TTC549 (cell line): Measurements from ENCODE around the gene CDC14B.
"Not testable (repeated sequence)": the region's sequence is repeated elsewhere in the genome, so short reads cannot be mapped to it uniquely, and the experiment has no call there.

Experiments
- FAIRE-seq: peaks from 2 replicates; lab custom pipeline; 2012; peaks lifted over from hg19 to GRCh38; lab: Jason Lieb, UNC

The CDC14B gene

DNA sequence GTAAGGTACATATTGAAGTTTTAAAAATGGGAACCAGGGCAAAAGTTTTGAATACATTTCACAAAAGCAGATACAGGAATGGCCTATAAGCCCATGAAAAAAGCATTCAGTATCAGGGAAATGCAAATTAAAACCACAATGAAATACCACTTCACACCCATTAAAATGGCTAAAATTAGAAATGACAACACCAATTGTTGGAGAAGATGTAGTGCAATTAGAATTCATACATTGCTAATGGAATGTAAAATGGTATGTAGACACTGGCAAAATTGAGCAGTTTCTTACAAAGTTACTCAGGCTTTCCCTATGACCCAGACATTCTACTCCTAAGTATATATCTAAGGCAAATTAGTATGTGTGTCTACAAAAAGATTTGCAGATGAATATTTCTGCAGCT lies 34.2 kb downstream of the CDC14B start:
- no peak for FAIRE-seq

DNA sequence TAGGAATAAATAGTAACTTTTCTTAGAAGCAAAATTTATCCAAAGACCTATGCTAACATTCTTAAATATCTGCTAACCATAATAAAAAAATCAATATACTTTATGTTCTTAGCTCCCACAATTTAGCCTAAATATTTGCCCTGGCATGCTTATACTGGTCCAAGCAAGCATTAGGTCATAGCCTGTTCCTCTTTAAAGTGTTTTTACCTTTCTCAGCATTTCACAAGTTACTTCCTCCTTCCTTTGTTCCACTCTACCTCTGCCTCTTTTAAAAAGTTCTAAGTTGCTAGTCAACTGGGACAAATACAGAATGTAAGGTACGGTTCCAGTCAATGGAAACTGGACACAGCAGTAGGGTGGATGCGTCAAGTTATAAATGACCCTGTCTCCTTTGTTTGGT lies 37.4 kb downstream of the CDC14B start:
- FAIRE-seq = not testable (repeated sequence)

DNA sequence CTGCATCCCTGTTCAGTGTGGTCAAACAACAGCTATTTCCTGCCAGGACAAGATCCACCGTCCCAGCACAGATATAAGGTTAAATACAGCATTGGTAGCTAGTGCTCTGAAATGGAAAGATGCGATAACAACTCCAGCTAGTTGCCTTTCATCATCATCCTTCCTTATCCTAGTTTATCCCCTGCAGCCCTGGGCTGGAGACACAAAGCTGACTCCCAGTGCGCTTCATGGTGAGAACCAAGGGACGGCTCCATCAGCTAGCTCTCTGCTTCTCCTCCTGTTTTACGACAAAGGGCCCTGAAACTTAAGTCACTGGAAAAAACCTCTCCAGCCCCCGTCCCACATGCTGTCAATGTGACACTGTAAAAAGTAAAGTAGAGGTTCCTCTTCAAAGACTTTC lies 37.9 kb downstream of the CDC14B start:
- FAIRE-seq = no peak

DNA sequence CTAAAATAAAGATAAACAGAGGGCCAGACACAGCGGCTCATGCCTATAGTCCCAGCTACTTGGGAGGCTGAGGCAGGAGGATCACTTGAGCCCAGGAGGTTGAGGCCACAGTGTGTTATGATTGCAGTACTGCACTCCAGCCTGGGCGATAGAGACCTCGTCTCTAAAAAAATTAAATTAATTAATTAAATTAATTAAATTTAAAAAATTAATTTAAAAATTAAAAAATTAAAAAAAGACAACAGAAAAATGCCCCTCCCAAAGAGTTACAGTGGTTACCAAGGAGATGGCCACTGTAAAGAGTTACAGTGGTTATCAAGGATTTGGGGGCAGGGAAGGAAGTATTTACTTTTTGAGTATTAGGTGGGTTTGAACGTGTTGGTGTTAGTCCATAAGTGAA lies 38.3 kb downstream of the CDC14B start:
- no peak for FAIRE-seq

DNA sequence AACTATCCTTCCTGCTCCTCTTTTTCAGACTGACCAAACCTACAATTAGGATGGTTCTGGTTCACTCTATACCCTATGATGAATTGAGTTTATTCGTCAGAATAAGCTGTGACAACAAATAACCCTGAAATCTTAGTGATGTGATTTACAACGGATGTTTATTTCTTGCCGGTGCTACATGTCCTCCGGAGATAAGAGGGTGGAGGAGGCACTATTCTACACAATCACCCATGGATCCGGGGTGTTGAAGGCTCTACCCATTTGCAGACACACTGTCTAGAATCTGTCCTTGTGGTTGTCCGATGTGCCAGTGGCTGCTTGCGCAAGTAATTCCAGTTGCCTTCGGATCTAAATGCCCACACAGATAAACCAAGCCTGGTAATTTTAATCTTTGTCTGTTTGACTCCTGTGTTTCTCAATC lies 44.7 kb downstream of the CDC14B start:
- no peak for FAIRE-seq

DNA sequence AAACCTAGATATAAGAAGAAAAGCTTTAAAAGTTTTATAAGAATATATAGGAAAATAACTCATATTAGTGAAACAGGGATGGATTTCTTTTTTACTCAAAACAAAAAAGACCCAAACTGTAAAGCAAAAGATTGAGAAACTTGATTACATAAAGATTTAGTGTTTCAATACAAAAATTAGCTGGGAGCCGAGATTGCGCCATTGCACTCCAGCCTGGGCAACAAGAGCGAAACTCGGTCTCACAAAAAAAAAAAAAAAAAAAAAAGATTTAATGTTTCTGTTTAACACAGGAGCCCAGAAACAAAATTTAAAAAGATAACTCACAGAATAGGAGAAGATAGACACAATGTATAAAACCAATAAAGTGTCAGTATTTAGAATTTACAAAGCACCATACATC lies 45.2 kb downstream of the CDC14B start:
- no peak for FAIRE-seq

DNA sequence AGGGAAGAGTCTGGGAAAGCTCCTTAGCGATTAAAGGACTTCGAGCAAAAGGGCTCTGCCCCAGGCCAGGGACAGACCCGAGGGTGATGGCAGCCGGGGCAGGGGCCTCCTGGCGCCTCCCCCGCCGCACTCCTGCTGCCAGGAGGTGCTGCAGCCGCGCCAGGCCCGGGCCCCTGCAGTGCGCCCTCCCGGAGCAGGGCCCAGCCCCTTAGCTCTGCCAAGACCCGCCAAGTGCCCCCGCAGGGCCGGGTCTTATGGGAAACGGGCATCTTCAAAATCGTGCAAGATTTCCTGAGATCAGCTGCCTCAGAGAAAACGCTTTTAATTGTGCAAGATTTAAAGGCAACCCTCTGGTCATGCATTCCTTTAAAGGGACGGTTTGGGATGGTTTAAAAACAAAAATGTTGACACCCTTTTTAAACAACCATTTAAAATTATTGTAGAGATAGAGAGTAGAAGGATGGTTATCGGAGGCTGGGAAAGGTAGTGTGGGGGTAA lies 52.4 kb downstream of the CDC14B start:
- FAIRE-seq = no peak

DNA sequence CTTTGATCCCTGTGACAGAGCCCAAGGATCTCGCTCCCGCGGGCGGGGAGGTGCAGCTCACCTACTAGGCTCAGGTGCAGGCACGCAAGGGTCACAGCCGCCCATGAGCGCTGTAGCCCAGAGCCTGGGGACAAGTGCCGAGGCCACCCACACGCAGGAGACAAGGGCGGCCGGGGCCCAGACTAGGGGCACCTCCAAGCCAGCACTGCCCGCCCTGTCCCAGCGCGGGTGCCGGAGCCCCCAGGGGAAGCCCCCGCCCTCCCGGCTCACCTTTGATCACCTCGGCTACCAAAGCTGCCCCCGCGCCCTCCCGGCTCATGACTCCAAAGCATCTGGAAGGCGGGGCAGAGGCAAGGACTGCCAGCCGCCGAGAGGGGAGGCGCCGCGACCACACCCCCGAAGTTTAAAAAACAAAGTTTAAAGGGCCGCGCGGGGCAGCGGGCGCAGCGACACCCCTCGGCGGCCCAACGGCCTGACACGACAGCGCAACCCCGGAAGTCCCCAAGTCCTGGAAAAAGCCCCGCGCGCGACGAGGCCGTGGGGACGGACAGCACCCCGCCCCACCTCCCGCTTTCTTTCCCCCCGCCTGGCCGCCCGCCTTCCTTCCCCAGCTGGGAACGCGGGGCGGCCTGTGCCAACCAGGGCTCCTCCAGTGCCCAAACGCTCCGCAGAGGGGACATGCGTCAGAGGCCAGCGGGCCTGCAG lies 53.0 kb downstream of the CDC14B start:
- no peak for FAIRE-seq

DNA sequence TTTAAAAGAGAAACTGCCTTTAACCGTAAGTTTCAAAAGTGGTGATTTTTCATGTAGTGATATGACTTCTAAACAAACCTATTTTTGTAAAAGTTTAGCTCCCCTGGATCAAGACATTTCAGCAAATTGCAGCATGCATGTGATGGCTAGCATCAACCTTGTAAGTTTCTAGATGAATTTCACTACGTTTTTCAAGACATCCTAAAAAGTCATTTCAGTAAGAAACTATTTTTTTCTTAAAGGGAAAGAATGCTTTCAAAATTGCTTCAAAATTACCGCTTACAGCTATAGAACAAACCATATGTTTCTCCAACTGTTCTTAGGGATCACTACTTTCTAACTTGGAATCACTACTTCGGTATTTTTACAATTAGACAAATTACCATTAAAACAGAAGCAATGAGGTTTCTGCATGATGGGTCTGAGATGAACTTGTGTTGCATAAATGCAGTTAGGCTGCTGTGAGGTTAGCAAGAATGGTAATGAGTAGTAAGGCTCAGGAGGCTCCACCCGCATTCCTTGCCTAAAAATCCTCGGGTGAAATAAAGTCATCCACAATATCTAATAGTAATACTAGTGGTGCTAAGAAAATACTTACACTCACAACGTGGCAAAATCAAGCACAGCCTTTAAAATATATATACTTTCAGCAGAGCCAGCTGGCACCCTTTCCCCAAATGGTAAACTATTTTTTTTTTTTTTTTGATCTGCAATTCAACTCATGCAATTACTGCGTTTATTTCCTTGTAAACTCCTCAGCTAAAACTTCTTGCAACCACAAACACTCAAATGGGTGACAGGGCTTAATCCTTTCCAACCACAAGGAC lies 53.8 kb downstream of the CDC14B start:
- no peak for FAIRE-seq

DNA sequence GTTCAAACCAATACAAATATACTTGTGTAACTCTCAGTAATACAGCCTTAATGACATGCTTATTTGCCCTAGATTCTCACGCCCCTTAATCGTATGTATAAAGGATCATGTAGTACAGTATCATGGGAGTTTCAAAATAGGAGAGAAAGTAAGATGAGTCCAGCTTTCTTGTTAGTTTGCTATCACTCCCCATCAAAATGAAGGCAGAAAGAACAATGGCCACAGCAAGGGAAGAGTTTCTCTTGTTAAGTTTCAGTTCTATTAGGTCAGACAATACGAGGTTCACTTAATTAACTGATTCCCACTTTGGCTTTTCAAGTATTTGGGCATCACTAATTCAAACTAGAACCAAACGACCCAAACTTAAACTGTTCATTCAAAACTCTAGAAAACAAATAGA lies 55.4 kb downstream of the CDC14B start:
- no peak for FAIRE-seq

DNA sequence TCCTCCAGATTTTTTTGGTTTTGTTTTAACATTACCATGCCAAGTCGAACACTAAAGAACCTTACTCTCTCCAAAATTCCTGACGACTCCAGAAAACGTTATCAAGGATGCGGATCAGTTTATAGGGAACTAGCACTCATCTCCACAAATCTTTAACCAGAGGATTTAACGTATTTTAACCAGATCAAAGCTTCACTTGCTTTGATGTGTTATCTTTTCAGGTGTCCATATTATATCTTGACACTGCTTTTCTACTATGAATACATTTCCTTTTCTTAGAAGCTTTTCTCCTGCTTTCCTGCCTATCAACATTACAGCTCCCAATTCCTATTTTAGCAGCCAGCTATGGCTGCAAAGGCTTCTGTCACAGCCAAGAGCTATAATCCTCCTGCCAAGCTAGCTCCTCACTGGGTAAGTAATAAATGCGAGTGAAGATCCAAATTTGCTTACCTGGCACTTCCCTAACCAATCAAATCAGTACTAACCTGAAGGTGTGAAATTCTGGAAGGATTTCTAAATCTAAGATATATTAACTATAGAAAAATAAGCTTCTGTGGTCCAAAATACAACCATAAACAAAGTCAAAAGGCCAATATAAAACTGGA lies 60.2 kb downstream of the CDC14B start:
- no peak for FAIRE-seq

DNA sequence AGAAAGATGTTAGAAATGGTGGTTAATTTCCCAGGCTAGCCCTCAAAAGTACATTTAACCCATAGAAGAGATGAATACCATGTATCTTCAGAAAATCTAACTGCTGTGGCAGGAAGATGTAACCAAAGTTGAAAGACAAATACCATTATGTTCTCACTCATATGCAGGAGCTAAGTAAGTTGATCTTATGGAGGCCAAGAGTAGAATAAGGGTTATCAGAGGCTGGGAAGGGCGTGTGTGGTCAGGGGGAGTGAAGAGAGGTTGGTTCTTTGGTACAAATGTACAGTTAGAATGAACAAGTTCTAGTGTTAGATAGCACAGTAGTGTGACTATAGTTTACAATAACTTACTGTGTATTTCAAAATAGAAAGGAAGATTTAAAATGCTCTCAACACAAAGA lies 61.7 kb downstream of the CDC14B start:
- no peak for FAIRE-seq

DNA sequence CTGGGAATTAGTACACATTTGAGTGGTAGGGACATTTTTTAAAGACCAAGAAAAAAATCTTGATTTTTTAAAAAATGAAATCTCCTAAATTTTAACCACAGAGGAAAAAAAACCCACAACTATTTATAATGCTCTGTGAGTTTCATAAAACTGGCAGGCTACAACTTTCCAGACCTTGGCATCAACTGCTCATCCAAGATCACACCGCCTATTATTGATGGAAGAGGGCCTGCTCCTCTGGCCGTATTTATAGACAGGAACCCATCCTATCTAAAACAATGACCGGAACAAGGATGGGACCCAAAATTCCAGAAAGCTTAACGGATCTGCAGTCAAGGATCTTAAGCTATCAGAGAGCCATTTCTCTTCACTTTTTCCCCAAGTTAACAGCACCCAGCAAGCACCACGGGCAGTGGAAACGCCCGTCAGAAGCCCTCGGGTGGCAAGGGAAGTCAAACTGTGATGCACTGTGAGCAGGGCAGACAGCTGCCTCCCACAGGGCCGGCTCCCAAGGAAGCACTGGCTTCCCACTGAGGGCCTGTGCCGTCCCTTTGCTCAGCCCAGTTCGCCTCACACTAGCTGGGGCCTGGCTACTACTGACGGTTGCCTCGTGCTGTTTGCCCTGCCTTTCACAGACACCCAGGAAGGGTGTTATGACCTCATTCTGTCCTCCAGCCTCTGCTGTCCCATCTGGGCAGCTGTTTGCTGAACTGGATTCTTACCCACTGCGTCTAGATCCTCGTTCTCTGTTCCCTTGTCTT lies 62.8 kb downstream of the CDC14B start:
- no peak for FAIRE-seq

DNA sequence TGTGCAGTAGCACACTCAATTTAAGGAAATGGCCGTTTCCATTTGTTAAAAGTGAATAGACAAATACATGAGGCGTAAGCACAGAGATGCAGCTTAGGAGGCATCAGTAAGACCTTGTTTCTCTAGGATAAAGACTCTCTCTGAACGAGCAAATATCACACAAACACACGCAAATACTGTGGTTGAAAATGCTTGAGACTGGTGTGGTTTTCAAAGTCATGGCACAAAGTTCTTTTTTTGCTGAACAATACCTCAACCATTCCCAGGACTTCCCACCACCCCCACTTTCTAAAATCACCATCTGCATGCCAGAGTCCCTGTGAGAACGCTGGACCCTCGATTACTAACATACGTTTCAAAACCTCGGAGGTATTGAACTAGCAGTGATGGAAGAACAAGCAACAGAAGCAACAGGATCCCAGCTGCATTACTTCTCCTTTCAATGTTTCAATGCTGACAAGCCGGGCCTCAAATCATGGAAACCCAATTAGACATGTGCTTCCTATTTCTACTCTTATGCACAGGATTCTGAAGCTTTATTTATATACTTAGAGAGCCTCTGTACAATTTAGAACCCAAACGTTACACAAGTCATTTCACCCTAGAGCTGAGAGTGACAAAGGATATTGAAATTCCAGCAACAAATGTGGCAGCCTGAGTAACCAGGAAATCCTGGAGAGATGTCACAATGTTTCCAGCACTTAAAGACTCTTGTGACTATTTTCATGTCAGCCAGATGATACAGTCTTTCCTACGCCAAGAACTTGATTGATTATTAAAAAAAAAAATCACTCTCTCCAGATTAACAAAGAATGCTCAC lies 63.9 kb downstream of the CDC14B start:
- no peak for FAIRE-seq

DNA sequence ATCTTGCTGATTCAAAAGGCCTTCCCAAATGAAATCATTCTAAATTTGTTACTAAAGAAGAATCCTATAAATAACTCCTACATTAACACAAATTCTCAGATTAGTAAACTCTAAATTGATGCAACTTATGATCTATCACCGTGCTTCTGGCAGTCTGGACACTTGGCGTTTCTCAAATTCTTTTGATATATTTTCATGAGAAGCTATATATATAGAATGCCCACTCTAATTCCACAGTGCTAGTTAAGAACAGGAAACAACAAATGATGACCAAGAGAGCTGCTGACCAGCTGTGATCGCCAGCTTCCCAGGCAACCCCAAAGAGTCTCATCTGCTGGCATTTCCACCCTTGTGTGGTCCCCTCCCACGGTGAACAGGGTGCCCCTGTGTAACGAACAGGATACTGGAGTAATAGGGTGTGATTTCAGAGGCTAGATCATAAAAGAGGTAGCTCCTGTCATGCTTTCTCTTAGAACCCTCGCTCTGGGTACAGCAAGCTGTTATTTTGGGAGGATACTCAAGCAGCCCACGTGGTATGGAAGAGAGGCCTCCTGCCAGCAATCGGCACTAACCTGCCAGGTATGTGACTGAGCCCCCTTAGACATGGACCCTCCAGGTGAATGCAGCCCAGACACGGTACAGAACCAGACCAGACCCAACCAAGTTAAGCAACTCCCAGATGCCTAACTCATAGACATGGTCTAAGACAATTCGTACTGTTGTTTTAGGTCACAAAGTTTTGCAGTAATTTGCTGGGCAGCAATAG lies 64.7 kb downstream of the CDC14B start:
- FAIRE-seq = no peak

DNA sequence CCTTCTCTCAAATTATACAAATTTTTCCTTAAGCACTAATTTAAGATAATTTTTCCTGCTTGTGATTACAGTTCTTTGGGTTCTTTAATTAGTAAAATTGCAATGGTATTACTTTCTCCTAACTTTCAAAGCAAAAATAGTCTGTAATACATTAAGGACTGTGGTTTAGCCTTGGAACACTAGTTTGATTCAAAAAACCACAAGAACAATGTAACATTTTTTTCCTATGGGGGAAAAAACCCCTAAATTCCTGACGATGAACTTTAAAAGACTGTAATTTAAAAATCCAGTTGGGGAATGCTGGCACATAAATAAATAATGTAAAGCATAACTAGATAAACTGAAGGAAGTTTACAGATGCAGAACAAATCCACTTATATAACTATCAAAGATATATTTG lies 65.3 kb downstream of the CDC14B start:
- no peak for FAIRE-seq

DNA sequence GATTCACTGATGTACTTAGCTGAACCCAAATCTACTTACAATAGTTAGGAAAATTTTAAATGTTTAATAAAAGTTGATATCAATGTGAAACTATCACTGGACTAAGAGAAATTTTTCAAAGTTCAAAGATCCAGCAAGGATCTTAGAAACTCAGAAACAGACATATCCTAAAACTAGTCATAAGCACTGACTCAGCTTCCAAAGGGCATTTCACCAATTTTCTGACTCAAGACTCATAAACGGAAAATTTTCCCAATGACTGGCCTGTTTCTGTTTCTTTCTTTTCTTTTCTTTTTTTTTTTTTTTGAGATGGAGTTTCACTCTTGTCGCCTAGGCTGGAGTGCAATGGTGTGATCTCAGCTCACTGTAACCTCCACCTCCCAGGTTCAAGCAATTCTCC lies 66.6 kb downstream of the CDC14B start:
- no peak for FAIRE-seq

DNA sequence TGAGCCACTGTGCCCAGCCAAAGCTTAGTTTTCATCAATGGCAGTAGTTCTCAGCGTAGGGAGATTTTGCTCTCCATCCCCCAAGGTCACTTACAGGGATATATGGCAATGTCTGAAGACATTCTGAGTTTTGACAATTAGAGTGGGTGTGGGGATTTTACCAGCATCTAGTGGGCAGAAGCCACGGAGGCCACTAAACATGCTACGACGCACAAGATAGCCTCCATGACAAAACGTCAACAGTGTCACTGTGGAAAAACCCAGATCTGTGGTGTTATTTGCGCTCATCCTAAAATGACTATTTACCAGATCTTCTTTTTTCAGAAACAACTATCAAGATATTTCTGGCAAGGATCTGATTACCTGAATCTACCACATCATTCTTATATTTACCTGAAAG lies 68.2 kb downstream of the CDC14B start:
- FAIRE-seq = no peak

DNA sequence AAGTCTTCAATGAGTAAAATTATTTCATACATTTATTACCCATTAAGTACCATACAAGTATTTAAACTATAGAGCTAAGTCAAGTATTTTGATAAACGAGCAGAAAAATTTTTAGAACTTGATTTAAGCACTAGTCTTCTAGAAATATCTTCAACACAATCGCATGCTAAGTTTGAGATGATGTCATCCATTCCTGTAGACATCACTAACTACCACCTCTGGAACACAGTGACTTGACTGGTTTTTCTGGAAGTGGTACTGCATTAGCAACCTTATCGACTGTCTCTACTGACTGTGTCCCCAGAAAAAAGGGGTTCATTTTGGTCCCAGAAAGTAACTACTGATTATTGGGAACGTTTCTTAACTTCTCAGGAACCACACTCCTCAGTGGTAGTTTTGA lies 69.0 kb downstream of the CDC14B start:
- FAIRE-seq = no peak

DNA sequence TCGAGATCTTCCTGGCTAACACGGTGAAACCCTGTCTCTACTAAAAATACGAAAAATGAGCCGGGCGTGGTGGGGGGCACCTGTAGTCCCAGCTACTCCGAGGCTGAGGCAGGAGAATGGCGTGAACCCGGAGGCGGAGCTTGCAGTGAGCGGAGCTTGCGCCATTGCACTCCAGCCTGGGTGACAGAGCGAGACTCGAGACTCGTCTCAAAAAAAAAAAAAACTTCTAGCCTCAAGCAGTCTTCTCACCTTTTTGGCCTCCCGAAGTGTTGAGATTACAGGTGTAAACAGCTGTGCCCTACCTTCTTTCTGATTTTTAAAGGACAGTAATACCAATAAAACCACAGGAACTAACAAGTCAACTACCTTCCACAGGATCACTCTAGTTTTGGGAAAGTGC lies 76.5 kb downstream of the CDC14B start:
- FAIRE-seq = not testable (repeated sequence)

DNA sequence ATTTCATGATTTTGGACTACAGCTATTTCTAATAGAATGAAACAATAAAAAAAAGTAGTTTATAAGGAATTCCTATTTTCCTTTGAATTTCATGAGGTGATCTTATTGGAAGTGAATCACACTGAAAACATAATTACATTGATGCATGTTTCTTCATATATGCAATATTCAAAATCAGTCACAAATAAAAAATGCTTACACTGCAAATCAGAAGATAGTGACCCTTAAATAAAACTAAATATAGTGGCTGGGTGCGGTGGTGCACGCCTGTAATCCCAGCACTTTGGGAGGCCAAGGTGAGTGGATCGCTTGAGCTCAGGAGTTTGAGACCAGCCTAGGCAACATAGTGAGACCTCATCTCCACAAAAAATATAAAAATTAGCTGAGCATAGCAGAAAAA lies 79.5 kb downstream of the CDC14B start:
- FAIRE-seq = no peak
